Measurements from ENCODE around the gene CCNK.

Gene CCNK

DNA sequence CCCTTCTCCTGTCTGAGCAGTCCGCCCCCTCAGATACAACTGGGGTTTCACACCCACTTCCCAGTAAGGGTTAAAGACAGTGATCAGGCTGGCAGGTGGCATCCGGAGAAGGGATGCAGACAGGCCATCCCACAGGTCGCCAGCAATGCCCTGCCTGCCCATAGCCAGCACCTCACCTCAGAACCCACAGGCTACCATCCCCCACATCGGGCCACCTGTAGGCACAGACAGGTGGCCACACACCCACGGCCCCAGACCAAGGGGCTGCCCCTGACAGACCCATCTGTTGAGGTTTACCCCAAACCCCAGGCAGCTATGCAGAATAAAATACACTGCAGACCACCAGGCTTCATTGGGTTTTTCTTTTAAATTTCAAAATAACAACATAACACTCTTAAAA lies 57.5 kb downstream of the CCNK start:
- Histone ChIP-seq H3K9ac (ENCODE audit: low read length) (no peak overlapping the region), H3K4me2 (ENCODE audit: low read length) (no peak overlapping the region), H3K4me3 (ENCODE audit: low read depth, low read length, poor library complexity, severe bottlenecking) (no peak overlapping the region), H3K9me3 (ENCODE audit: low read length) (no peaks in the 10 kb centered on the region), H3K4me1 (ENCODE audit: insufficient read depth, low read length, severe bottlenecking) (no peaks in the 10 kb centered on the region), H3K9me2 (ENCODE audit: low read depth, low read length) (no peaks in the 10 kb centered on the region), H3K79me2 (ENCODE audit: insufficient read depth, low read length) (no peaks in the 10 kb centered on the region), H2AFZ (ENCODE audit: low read length) (no peak overlapping the region), H3K27ac (ENCODE audit: low read depth, low read length, poor library complexity, severe bottlenecking) (no peak overlapping the region), H3F3A (ENCODE audit: insufficient read depth, low read length) (no peaks in the 10 kb centered on the region), H3K27me3 (ENCODE audit: insufficient read depth, low read length) (no peaks in the 10 kb centered on the region), H3K36me3 (ENCODE audit: insufficient read depth, low read length) (no peaks in the 10 kb centered on the region), H4K20me1 (ENCODE audit: insufficient read depth, low read length) (no peaks in the 10 kb centered on the region)
- TF ChIP-seq, protein P1, sequence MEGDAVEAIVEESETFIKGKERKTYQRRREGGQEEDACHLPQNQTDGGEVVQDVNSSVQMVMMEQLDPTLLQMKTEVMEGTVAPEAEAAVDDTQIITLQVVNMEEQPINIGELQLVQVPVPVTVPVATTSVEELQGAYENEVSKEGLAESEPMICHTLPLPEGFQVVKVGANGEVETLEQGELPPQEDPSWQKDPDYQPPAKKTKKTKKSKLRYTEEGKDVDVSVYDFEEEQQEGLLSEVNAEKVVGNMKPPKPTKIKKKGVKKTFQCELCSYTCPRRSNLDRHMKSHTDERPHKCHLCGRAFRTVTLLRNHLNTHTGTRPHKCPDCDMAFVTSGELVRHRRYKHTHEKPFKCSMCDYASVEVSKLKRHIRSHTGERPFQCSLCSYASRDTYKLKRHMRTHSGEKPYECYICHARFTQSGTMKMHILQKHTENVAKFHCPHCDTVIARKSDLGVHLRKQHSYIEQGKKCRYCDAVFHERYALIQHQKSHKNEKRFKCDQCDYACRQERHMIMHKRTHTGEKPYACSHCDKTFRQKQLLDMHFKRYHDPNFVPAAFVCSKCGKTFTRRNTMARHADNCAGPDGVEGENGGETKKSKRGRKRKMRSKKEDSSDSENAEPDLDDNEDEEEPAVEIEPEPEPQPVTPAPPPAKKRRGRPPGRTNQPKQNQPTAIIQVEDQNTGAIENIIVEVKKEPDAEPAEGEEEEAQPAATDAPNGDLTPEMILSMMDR (IDR thresholded peaks at IDR 0.05; ENCODE audit: low read length) = no peak
- no peak for TF ChIP-seq EZH2 (IDR thresholded peaks at IDR 0.05; ENCODE audit: borderline replicate concordance, low read length)

DNA sequence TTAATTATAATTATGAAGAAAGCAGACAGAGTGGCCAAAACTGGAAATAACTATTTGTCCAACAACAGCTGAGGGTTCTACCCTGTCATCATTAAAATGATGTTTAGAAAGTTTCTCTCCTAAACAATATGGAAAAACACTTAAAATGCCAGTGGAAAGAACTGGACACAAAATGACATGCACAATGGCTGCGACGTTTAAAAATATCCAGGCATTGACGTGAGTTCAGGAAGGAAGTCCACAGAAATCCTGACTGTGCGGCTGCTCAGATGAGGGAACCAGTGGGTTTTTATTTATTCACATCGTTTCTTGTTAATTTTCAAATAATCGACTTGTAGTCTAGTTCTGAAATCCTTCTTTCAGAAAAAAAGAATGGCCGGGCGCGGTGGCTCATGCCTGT lies 58.3 kb downstream of the CCNK start:
- Histone ChIP-seq H3K4me1 (ENCODE audit: insufficient read depth, low read length, severe bottlenecking) (no peaks in the 10 kb centered on the region), H3K79me2 (ENCODE audit: insufficient read depth, low read length) (no peaks in the 10 kb centered on the region), H2AFZ (ENCODE audit: low read length) (no peak overlapping the region), H3K36me3 (ENCODE audit: insufficient read depth, low read length) (no peaks in the 10 kb centered on the region), H3K9me3 (ENCODE audit: low read length) (no peaks in the 10 kb centered on the region), H3K4me3 (ENCODE audit: low read depth, low read length, poor library complexity, severe bottlenecking) (no peak overlapping the region), H3K27me3 (ENCODE audit: insufficient read depth, low read length) (no peaks in the 10 kb centered on the region), H3K4me2 (ENCODE audit: low read length) (no peak overlapping the region), H3F3A (ENCODE audit: insufficient read depth, low read length) (no peaks in the 10 kb centered on the region), H3K27ac (ENCODE audit: low read depth, low read length, poor library complexity, severe bottlenecking) (no peak overlapping the region), H3K9ac (ENCODE audit: low read length) (no peak overlapping the region), H4K20me1 (ENCODE audit: insufficient read depth, low read length) (no peaks in the 10 kb centered on the region), H3K9me2 (ENCODE audit: low read depth, low read length) (no peaks in the 10 kb centered on the region)
- TF ChIP-seq, protein P1 (IDR thresholded peaks at IDR 0.05; ENCODE audit: low read length) = no peak
- TF ChIP-seq EZH2 (IDR thresholded peaks at IDR 0.05; ENCODE audit: borderline replicate concordance, low read length) = no peak

DNA sequence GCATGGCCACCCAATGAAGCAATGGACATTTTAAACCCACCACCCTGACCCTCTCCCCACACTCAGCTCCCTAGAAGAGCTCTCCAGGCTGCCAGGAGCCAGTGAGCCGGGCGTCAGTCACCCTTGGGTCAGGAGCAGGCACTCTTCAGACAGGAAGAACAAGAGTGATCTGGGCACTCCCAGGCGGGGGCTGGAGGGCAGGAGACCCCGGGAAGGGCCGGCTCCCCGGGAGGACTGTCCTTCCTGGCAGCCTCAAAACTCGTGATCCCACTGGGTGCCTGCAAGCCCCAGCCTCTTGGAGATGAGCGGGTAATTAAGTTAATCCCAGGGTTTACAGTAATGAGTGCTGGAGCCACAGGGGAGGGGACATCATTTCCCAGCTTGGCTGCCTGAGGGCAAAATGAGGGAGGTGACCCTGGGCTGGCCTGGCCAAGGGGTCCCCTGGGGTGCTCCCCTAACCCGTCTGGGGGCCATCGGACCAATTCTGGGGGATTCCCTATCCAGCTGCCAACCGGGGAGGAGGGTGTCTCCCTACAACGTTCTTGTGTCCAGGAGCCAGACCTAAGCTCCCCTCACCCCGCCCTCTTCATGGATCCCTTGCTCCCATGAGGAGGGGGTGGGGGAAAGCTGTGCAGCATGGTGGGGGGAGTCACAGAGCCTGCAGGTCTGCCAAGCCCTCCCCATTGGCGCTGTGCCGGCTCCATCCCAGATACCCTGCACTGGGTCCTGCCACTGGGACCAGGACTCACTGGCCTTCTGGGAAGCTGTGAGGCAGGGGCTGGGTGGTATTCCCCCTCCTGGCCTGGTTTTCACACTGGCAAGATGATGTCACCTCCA lies 59.2 kb downstream of the CCNK start:
- Histone ChIP-seq H3K4me3 (ENCODE audit: low read depth, low read length, poor library complexity, severe bottlenecking) (no peak overlapping the region), H2AFZ (ENCODE audit: low read length) (no peak overlapping the region), H3K9me2 (ENCODE audit: low read depth, low read length) (no peaks in the 10 kb centered on the region), H3K36me3 (ENCODE audit: insufficient read depth, low read length) (no peaks in the 10 kb centered on the region), H3K27me3 (ENCODE audit: insufficient read depth, low read length) (no peaks in the 10 kb centered on the region), H4K20me1 (ENCODE audit: insufficient read depth, low read length) (no peaks in the 10 kb centered on the region), H3K4me1 (ENCODE audit: insufficient read depth, low read length, severe bottlenecking) (no peaks in the 10 kb centered on the region), H3K9ac (ENCODE audit: low read length) (no peak overlapping the region), H3K4me2 (ENCODE audit: low read length) (no peak overlapping the region), H3K27ac (ENCODE audit: low read depth, low read length, poor library complexity, severe bottlenecking) (no peak overlapping the region), H3K79me2 (ENCODE audit: insufficient read depth, low read length) (no peaks in the 10 kb centered on the region), H3K9me3 (ENCODE audit: low read length) (no peaks in the 10 kb centered on the region), H3F3A (ENCODE audit: insufficient read depth, low read length) (no peaks in the 10 kb centered on the region)
- TF ChIP-seq EZH2 (IDR thresholded peaks at IDR 0.05; ENCODE audit: borderline replicate concordance, low read length) = no peak
- TF ChIP-seq, protein P1 (IDR thresholded peaks at IDR 0.05; ENCODE audit: low read length) = no peak
